ENCODE results near the gene PLSCR1. TPM values are rescaled to one million over a fixed set of nuclear protein-coding genes. Genes with fewer than 3 reads are reported as not detected.

The PLSCR1 gene
- total RNA-seq: 95.1 and 110 TPM in 2 replicates

GRCh38 chr3:146544002-146544928, at the start of gene PLSCR1:
Gene PLSCR1 (minus strand): TSS chr3:146544607. CDS start chr3:146536552, 8,055 bp downstream.

GRCh38 chr3:146469150-146470017, 75.0 kb downstream of the PLSCR1 start, which contains the start of gene PLSCR2:
Gene PLSCR2 (minus strand): TSS chr3:146469561. CDS start chr3:146459904, 9,657 bp downstream.

Other genes with a start within 250 kb of the PLSCR1 start
- not detected in 2 replicates for gene PLSCR2, start 75.0 kb downstream of the PLSCR1 start, total RNA-seq
- gene PLSCR5, start 60.7 kb upstream of the PLSCR1 start, total RNA-seq: not detected in 2 replicates

Data from bronchus fibroblast of lung (primary cell).